ENCODE data around the gene SNX14. TPM values are rescaled to one million over a fixed set of nuclear protein-coding genes. Genes with fewer than 3 reads are reported as not detected.
A peak's percentile ranks its signal among the peaks of the same experiment; 100 is the strongest.

Gene SNX14
- total RNA-seq, 2 donors from 2014 or later, result 40.7 to 67.2 TPM

DNA sequence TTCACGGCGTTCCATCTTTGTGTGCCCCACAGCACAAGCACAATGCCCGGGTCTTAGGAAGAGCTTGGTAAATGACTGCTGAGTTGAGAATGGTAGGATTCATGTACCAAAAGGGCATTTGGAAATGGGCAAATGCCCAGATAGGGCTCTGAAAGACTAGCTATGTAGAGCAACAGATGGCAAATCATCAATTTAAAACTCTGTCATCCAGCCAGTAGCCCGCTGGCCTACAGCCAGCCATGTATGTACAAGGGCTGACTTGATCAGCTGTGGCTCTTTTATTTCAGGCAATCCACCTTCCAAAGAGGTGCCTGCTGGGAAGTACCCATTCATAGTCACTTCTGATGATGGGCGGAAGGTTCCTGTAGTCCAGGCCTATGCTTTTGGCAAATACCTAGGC lies 108.7 kb downstream of the SNX14 start:
- no peak for DNase-seq (ENCODE audit: low spot score)
- TF ChIP-seq POLR2AphosphoS5 (IDR thresholded peaks at IDR 0.05), result no peak
- TF ChIP-seq, protein P1, sequence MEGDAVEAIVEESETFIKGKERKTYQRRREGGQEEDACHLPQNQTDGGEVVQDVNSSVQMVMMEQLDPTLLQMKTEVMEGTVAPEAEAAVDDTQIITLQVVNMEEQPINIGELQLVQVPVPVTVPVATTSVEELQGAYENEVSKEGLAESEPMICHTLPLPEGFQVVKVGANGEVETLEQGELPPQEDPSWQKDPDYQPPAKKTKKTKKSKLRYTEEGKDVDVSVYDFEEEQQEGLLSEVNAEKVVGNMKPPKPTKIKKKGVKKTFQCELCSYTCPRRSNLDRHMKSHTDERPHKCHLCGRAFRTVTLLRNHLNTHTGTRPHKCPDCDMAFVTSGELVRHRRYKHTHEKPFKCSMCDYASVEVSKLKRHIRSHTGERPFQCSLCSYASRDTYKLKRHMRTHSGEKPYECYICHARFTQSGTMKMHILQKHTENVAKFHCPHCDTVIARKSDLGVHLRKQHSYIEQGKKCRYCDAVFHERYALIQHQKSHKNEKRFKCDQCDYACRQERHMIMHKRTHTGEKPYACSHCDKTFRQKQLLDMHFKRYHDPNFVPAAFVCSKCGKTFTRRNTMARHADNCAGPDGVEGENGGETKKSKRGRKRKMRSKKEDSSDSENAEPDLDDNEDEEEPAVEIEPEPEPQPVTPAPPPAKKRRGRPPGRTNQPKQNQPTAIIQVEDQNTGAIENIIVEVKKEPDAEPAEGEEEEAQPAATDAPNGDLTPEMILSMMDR (IDR thresholded peaks at IDR 0.05), result no peak
- no peak for TF ChIP-seq POLR2A (IDR thresholded peaks at IDR 0.05)
- H3K4me3 ChIP-seq, result no peak overlapping the region
- intact Hi-C loops (cut with DNase I), result no loop called here
- no peaks in the 10 kb centered on the region for H3K36me3 ChIP-seq
- no peak overlapping the region for H3K27ac ChIP-seq
- H3K27me3 ChIP-seq (replicated peaks; ENCODE audit: insufficient read depth), result no peaks in the 10 kb centered on the region
- 92% methylated on average over 5 of the region's 5 CpGs for WGBS
- no peaks in the 10 kb centered on the region for H3K4me1 ChIP-seq (replicated peaks)
- no peaks in the 10 kb centered on the region for H3K9me3 ChIP-seq

DNA sequence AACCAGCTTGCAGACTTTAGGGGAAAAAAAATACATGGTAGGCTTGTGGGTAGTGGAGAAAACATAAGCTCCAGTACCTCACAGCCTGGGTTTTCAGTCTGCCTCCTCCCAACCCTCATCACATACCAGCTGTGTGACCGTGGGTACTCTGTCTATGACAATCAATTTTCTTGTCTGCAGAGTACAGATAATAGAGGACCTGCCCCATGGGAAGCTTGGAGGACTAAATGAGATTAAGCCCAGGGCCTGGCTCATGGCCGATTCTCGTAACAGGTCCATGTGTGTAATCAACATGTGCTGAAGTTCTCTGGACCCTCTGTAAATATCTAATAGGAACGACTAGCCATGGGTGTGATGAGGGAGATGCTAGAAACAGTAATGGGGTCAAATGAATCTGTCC lies 109.8 kb downstream of the SNX14 start:
- intact Hi-C loops (cut with DNase I), result loop anchor here (2.0 kb wide), 1 partner anchor 129 kb away; no protein-coding TSS in a partner anchor

DNA sequence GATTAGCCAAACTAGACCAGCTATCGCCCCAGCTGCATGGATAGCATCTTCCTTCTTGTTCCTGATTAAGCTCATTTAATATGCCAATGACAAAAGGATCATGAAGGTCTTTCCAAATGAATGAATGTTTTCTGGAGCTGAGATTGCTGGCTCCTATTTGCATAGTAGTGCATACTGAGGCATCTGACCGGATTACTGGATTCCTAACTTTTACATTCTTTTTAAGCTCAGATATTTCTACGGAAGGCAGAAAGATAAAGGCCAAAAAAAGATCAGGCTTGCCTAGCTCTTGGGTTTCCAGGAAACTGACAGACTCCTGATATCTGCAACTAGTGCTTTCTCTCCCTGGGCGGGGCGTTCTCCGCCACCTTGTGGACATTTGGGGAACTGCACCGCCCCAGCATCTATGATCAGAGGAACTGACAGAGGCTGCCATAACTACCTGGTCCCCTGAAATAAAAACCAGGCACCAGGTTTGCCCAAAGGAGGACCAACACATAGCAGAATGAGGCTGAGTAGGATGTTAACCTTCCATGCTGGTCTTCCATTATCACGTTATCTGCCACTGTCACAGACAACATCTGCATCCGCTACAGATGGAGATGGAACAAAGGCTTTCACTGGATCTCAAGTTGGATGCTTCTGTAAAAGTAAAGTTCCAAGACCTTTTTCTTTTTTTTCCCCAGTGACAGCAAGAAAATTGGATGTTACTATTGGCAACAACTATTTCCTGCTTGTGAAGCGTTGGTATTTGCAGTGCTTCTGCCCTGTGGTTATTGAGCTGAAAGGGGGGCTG lies 110.6 kb downstream of the SNX14 start:
- H3K4me1 ChIP-seq (replicated peaks), result no peaks in the 10 kb centered on the region
- H3K27ac ChIP-seq, result no peak overlapping the region
- no peaks in the 10 kb centered on the region for H3K9me3 ChIP-seq
- H3K36me3 ChIP-seq, result no peaks in the 10 kb centered on the region
- 25% methylated on average over 10 of the region's 10 CpGs for WGBS
- no peak overlapping the region for H3K4me3 ChIP-seq
- H3K27me3 ChIP-seq (replicated peaks; ENCODE audit: insufficient read depth), result no peaks in the 10 kb centered on the region
- TF ChIP-seq, protein P1 (IDR thresholded peaks at IDR 0.05), result peak; percentile 96 to 99 (median 98)
- TF ChIP-seq POLR2AphosphoS5 (IDR thresholded peaks at IDR 0.05) (peak; percentile 34), POLR2A (IDR thresholded peaks at IDR 0.05) (no peak)
- intact Hi-C loops (cut with DNase I), result loop anchor here (2.0 kb wide), 1 partner anchor 128 kb away; no protein-coding TSS in a partner anchor
- DNase-seq (ENCODE audit: low spot score), result peak; percentile 65

More for the DNA sequence above, 109.8 kb downstream of the SNX14 start:
- no peaks in the 10 kb centered on the region for H3K27me3 ChIP-seq (replicated peaks; ENCODE audit: insufficient read depth)
- no peaks in the 10 kb centered on the region for H3K36me3 ChIP-seq
- 84% methylated on average over 4 of the region's 4 CpGs for WGBS
- no peak for DNase-seq (ENCODE audit: low spot score)
- no peak overlapping the region for H3K27ac ChIP-seq
- no peak for TF ChIP-seq POLR2A (IDR thresholded peaks at IDR 0.05)
- TF ChIP-seq POLR2AphosphoS5 (IDR thresholded peaks at IDR 0.05), result no peak
- TF ChIP-seq, protein P1 (IDR thresholded peaks at IDR 0.05), result no peak
- H3K9me3 ChIP-seq, result no peaks in the 10 kb centered on the region
- H3K4me1 ChIP-seq (replicated peaks), result no peaks in the 10 kb centered on the region
- no peak overlapping the region for H3K4me3 ChIP-seq

DNA sequence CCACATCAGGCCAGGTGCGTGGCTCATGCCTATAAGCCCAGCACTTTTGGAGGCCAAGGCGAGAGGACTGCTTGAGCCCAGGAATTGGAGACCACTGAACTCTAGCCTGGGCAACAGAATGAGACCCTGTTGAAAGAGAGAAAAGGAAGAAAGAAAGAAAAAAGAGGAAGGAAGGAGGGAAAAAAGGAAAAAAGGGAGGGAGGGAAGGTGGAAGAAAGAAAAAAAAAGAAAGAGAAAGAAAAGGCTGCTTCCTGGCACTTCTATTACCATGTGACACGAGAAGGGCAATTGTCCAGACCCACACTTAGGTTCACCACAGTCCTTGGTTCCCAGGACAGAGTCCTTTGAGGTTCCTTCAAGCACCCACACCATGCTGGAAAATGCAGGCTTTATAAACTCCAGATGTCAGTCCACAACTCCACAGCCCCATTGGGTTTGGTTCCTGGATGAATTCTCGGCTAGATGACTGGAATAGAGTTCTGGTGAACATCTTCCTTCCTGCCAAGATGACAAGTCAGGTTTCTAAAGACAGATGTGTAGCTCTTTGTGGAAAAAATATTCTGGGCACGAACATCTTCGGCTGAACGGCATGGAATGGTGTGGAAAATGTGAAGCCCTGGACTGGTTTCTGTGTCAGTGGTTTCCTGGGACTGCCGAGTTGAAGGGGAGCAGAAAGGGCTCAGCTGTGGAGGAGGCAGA lies 111.3 kb downstream of the SNX14 start:
- no peak for DNase-seq (ENCODE audit: low spot score)
- Histone ChIP-seq H3K4me1 (replicated peaks) (no peaks in the 10 kb centered on the region), H3K4me3 (no peak overlapping the region), H3K9me3 (no peaks in the 10 kb centered on the region), H3K36me3 (no peaks in the 10 kb centered on the region), H3K27ac (no peak overlapping the region), H3K27me3 (replicated peaks; ENCODE audit: insufficient read depth) (no peaks in the 10 kb centered on the region)
- TF ChIP-seq, protein P1 (IDR thresholded peaks at IDR 0.05), result no peak
- TF ChIP-seq POLR2AphosphoS5 (IDR thresholded peaks at IDR 0.05), result no peak
- TF ChIP-seq POLR2A (IDR thresholded peaks at IDR 0.05), result no peak
- intact Hi-C loops (cut with DNase I), result loop anchor here (2.0 kb wide), 1 partner anchor 128 kb away; no protein-coding TSS in a partner anchor
- WGBS, result 73% methylated on average over 8 of the region's 8 CpGs
